Spleen (tissue), 7 donors: ENCODE data around the gene MSTN.

Experiments
- POLR2A ChIP-seq, 3 donors: fragments of 450-650 bp; IDR thresholded peaks; one replicate each; pipeline ENCODE4 v1.5.1; 2017; ENCODE audit warnings: antibody characterized with exemption in 3 of 3, mild to moderate bottlenecking in 1 of 3
- POLR2AphosphoS5 ChIP-seq, 3 donors: sonication (generic); formaldehyde crosslinking; IDR thresholded peaks; one replicate each; pipeline ENCODE4 v1.5.1; 2017; ENCODE audit warnings: antibody characterized with exemption in 3 of 3
- TF ChIP-seq, protein P1 (sequence below), 11 experiments: fragments of 200-600 bp in 7 of 11; fragments of 450-650 bp in 4 of 11; sonication (generic) in 4 of 11; IDR thresholded peaks in 8 of 11; conservative IDR thresholded peaks in 3 of 11; 1 replicate in 7 of 11; 2 replicates in 4 of 11; pipeline versions ENCODE4 v1.4.0 to v1.8.0; 2016 to 2021; ENCODE audit warnings: antibody characterized with exemption in 11 of 11, inconsistent platforms in 4 of 11, mild to moderate bottlenecking in 1 of 11
- donor health status: DM: no; HTN: no; CAD: no; lungs with moderate emphysema.
- donor health status: DM: no; HTN: no; CAD: no.
- donor health status: DM: no; HTN: no; CAD: no.

GRCh38 chr2:190053426-190053825 lies 9.1 kb downstream of the MSTN start:
- TF ChIP-seq, protein P1, sequence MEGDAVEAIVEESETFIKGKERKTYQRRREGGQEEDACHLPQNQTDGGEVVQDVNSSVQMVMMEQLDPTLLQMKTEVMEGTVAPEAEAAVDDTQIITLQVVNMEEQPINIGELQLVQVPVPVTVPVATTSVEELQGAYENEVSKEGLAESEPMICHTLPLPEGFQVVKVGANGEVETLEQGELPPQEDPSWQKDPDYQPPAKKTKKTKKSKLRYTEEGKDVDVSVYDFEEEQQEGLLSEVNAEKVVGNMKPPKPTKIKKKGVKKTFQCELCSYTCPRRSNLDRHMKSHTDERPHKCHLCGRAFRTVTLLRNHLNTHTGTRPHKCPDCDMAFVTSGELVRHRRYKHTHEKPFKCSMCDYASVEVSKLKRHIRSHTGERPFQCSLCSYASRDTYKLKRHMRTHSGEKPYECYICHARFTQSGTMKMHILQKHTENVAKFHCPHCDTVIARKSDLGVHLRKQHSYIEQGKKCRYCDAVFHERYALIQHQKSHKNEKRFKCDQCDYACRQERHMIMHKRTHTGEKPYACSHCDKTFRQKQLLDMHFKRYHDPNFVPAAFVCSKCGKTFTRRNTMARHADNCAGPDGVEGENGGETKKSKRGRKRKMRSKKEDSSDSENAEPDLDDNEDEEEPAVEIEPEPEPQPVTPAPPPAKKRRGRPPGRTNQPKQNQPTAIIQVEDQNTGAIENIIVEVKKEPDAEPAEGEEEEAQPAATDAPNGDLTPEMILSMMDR (IDR thresholded peaks at IDR 0.05 in 8 of 11, conservative IDR thresholded peaks at IDR 0.05 in 3 of 11), result no peak
- TF ChIP-seq POLR2A (IDR thresholded peaks at IDR 0.05) (no peak), POLR2AphosphoS5 (IDR thresholded peaks at IDR 0.05) (no peak)
